Left hindlimb (tissue), 1 donor: ENCODE results near the gene LTC4S.
"Not testable (repeated sequence)": the region's sequence is repeated elsewhere in the genome, so short reads cannot be mapped to it uniquely, and the experiment has no call there.

Experiments used
- DNase-seq: peaks from one replicate; pipeline ENCODE4 v3.0.0-alpha.2; 2018

LTC4S gene

DNA sequence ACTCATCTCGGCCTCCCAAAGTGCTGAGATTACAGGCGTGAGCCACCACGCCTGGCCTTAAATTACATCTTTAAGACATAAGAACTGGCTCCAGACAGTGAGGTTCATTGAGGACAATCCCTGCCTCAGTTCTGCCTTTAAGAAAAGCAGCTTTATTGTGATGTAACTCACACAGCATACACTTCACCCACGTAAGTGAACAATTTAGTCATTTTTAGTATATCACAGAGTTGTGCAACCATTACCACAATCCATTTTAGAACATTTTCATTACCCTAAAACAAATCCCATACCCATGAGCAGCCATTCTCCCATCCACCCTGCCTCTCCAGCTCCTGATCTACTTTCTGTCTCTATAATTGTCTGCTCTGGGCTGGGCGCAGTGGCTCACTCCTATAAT is 24.0 kb upstream of the LTC4S start:
- no peak for DNase-seq

- DNase-seq = no peak
Measured at GRCh38 chr5:179771311-179771895, 22.4 kb upstream of the LTC4S start.

DNA sequence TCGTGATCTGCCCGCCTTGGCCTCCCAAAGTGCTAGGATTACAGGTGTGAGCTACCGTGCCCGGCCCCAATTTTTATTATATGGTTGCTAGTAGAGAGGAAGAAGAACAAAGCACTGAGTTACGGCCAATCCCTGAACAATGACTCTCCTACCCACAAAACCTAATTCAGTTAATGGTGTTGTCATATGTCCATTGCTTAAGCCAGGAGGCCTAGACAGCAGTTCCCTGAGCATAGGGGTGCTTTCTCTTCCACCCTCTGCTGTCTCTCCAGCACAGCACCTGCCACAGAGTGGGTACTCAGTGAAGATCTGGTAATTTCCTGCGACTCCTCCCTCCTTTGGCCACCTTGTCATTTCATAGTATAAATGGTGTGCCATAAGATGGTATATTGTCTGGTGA is 21.4 kb upstream of the LTC4S start:
- DNase-seq = no peak

DNA sequence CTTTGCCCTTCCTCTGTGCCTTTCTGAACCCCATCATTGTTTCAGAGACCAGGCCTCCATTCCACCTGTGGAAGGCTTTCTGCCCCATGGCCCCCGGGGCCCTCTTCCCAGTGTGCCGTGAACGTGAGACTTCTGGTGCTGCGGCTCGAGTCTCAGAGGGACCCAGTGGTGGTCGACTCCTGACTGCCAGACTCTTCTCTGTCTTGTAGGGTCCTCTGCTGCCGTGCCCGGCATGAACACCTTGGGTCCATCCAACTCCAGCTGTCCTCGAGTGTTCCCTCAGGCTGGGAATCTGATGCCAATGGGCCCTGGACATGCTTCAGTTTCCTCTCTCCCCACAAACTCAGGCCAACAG is 20.1 kb upstream of the LTC4S start:
- no peak for DNase-seq

- no peak for DNase-seq
Measured at GRCh38 chr5:179774442-179774841, 19.3 kb upstream of the LTC4S start.

DNA sequence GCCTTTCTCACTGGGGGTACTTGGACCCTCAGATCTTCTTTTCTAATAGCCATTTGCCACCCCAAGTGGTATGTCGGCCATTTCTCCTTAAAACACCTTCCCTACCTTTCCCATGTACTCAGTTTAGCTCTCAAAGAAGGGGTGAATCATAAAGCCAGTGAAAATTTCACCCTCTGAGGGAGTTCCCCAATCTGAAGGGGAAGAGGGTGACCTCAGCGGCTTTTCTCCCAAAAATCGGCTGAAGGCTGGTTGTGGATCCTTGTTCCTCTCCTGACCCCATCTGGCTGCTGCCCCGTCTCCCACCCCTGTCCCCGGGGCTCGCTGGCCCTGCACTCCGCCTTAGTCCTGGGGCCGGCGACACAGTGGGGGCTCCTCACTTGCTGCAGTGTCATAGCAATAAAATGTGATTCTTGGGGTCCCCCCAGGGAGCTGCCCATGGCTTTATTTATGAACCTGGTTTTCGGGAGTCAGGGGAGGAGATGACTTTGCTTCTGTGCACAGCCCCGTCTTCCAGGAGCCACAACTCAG is 17.3 kb upstream of the LTC4S start:
- DNase-seq = no peak

- no peak for DNase-seq
Measured at GRCh38 chr5:179777456-179777855, 16.3 kb upstream of the LTC4S start.

DNA sequence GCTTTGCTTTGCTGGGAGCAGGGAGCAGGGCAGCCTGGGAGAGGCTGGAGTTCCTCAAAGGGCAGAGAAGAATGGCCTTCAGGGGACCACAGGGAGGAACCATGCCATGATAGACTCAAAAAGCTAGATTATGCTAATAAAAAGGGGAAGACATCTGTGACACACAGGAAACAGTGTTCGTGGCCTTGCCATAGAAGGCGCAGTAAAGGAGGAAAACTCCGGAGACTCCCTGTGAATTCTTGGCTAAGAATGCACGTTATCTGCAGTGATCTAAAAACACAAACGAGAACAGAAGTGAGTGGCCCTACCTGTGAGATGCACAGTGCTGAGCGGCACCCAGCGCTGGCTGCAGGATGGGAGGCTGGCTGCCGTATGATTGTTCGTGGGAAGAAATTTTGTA is 15.9 kb upstream of the LTC4S start:
- DNase-seq = no peak

GRCh38 chr5:179778591-179778990 is 15.2 kb upstream of the LTC4S start:
- no peak for DNase-seq

DNA sequence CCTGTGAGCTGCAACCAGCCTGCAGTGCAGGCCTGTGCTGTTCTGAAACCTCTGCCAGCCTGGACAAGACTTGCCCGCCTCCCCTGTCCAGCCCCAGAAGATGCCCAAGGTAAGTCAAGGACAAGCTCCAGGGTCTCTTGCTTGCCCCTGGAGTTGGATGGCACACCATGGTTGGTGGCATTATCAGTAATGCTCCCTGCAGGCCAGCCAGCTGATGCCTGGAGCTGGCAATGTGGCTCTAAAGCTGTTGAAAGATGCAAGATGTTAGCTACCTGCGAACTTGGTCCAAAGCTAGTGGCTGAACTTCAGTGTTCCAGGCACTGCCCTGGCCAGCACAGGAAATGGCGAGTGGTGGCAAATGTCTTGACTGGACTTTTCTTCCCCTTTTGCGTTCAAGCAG is 14.0 kb upstream of the LTC4S start:
- DNase-seq = no peak

GRCh38 chr5:179780362-179780761 is 13.4 kb upstream of the LTC4S start:
- no peak for DNase-seq

DNA sequence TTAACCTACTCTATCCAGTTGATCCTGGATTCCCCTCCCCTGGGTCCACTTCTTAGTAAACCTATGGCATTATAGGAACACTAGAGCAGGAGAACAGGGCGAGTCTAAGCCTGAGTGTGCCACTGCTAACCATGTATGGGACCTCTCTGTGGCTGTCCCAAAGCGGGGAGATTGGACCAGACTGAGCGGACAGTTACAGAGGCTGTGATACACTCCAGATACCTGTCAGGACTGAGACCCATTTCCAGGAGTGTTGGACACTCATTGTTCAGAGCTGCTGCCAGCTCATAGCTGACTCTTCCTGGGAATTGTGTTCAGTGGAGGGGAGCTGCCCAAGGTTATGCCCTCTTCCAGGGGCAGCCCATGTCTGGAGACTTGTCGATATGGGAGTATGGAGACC is 11.9 kb upstream of the LTC4S start:
- no peak for DNase-seq

GRCh38 chr5:179783128-179783527 is 10.7 kb upstream of the LTC4S start:
- DNase-seq = no peak

DNA sequence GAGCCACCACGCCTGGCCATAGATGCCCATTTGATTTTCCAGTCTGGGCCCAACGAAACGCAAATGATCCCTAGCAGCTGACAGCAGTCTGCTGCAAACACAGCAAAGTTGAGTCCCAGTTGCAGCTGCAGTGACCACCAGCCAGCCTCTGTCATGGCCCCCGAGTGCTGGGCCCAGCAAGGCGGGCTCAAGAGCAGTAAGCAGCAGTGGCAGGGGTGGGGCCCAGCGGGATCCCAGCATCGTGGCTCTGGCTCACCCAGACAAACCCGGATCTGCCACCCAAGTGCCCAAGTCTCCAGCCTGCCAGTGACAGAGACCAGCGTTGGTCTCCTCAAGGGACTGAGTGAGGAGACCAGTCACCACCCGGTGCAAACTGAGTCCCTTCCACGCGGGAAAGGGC is 6.9 kb upstream of the LTC4S start:
- no peak for DNase-seq

DNA sequence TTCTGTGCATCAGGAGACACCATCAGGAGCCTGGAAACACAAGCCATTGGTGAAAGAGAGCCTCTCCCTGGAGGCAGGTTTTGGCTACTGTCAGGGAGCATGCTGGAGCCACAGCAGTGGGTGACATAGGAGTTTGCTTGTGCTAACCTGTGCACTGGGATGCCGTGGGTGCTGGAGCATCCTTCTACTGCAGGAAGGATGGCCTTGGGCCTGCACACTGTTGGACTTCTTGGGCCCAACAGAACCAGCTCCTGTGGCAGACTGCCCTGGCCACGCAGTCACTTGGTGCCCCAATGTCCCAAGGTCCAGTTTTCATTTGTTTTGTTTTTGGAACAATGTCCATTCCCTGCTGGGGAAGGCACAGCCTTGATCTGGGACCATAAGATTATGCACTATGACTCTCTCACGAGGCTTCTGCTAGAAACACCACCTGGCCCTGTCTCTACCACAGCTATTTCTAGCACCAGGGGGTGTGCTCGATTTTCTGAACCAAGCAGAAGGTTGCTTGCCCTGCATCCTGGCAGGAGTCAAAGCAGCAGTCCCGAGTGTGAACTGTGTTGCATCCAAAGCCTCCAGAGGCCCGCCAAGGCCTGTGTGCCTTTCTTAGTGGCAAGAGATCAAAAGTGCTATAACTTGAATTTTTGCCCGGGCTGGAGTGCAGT is 5.5 kb upstream of the LTC4S start:
- no peak for DNase-seq

GRCh38 chr5:179789278-179789677 is 4.5 kb upstream of the LTC4S start:
- DNase-seq = not testable (repeated sequence)

DNA sequence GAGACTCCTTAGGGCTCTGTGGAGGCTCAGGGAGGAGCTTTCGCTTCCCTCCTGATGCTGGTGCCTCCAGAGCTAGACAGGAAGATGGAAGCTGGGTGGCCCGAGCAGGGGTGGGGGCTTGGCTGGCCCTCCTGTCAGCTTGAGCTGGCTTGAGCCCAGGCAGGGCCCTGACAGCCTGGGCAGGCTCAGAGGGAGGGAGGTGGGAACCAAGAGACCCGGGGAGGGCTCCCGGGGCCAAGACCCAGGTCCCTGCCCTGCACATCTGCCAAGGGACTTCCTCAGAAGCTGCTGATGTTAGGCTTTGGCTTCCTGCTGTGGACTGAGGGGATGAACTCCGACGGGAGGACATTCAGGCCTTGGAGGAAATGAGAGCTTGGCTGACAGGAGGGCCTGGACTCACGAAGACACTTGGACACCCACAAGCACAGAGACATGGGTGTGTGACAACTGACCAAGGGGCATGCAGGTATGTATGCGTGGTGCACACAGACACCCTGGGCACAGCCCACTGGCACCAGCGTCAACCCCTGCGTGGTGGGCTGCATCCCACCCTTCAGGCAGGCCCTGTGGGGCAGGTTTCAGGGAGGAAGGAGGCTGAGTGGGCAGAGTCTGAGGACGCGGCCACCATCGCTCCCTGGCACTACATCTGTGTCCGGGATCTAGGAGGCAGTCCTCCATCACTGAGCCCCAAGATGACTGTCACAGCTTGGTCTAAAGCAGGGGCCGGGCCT is 1.7 kb upstream of the LTC4S start:
- no peak for DNase-seq

DNA sequence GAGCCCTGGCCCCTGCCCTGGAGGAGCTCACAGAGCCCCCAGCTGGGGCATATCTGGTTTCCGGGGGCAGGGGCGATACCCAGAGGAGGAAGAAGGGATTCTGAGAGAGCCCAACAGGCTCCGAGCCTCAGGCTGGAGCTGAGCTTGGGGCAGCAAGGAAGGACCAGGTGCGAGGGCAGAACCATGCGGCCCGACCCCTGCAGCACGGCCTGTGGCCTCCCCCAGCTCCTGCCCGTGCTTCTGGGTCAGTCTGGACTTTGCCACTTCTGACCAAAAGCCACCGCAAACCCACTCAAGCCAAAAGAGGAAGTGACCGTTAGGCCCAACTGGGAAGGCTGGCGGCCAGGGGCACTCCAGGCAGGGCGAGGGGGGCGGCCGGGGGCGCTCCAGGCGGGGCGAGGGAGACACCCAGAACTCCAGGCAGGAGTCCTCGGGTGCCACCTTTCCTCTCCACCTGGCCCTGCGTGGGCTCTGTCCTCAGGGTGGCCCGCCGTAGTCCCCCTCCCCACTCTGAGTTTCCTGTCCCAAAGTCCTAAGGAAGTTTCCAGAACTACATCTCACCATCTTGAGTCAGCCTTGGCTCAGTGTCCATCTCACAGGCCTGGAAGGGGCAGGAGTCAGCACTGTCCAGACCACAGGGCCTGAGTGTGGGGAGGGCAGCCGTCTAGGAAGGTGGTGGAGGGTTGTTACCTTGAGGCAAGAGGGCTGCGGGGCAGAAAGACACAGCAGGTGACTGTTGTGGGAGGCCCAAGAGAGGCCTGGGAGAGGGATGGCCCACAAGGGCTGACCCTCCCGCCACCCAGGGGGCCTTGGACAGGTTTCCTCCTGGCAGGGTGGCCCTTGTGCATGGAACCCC is 946 bp upstream of the LTC4S start:
- no peak for DNase-seq

DNA sequence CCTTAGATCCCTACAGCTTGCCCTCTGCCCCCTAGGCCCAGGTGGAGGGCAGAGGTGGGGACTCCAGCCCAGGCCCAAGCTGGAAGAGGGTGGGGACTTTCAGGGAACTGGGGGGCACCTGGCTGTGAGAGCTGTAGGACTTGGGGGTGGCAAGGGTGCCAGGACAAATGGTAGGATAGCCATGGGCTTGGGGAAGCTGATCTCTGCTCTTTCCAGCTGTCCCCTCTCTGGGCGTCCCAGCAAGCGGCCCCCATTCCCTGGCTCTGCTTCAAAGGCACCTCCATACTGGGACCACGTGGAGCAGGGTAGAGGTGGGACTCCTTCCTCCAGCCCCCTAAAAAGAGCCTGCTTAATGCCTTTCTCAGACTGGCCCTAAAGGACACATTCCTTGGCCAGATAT is 385 bp downstream of the LTC4S start:
- no peak for DNase-seq

GRCh38 chr5:179794575-179794974 is 789 bp downstream of the LTC4S start:
- DNase-seq = no peak

DNA sequence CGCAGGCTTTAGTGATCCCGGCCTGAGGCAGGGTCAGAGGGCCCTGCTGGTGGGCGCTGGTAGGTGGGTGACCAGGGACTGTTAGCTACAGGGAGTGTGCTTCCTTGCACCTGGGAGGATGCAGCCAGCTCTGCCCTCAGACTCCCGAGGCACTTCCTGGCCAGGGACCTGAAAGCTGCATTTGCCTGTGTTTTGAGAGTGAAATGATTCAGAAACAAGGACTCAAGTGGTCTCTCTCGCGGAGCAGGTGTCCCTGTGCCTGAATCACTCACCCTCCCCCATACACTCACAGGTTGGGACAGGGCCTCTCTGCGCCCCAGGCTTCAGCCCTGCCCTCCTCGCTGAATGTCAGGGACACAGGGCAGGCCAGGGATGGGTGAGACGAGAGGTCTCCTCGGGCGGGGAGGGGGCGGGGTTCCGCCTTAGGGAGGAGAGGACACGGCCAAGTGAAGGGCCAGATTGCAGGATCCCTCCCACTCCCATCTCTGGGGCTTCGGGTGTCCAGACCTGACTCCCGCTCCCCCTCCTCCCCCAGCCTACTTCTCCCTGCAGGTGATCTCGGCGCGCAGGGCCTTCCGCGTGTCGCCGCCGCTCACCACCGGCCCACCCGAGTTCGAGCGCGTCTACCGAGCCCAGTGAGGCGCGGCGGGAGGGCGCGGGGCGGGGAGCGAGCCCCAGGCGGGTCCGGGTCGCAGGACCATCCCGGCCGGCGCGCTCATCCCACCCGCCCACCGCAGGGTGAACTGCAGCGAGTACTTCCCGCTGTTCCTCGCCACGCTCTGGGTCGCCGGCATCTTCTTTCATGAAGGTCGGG is 1.5 kb downstream of the LTC4S start:
- peak; percentile 45 for DNase-seq
